Caco-2 (cell line): ENCODE measurements around the gene KDM4C. TPM values are rescaled to one million over a fixed set of nuclear protein-coding genes. Genes with fewer than 3 reads are reported as not detected.

Experiments
- BruUV-seq: library from RNA; stranded (reverse); fragments of 400-500 nt; replicated peaks from 2 replicates; lab custom pipeline; 2021; lab: Mats Ljungman, UMichigan
- CTCF ChIA-PET: fragments of 300-600 bp; sonication (Branson Sonifier 250); formaldehyde crosslinking; loops from one replicate; lab custom pipeline; 2022; ENCODE audit warnings: antibody characterized with exemption; lab: Charles Lee
- POLR2A ChIA-PET: fragments of 300-600 bp; sonication (Branson Sonifier 250); formaldehyde crosslinking; loops from one replicate; lab custom pipeline; 2022; ENCODE audit warnings: antibody characterized with exemption; lab: Charles Lee
- DNase-seq, 2 experiments: peaks; one replicate each; pipeline versions ENCODE4 v3.0.0 to v3.0.0-alpha.2; 2020 to 2022
- H3K27me3 ChIP-seq: replicated peaks from 2 replicates; pipeline ENCODE4 v1.6.0; 2011; ENCODE audit warnings: low read length; ENCODE audit not compliant: control insufficient read depth, insufficient read depth
- H3K36me3 ChIP-seq: 2 replicates; pipeline ENCODE4 v1.5.1; 2011; ENCODE audit warnings: low read length; ENCODE audit not compliant: control insufficient read depth, insufficient read depth
- H3K4me1 ChIP-seq: fragments of 250-450 bp; sonication (Bioruptor Pico); 2 replicates; pipeline ENCODE4 v1.5.1; 2020; ENCODE audit warnings: mild to moderate bottlenecking
- H3K4me3 ChIP-seq: 2 replicates; pipeline ENCODE4 v1.5.1; 2011; ENCODE audit warnings: low read depth, mild to moderate bottlenecking, control low read depth, low read length
- H3K9me3 ChIP-seq: fragments of 250-450 bp; sonication (Bioruptor Pico); 2 replicates; pipeline ENCODE4 v1.5.1; 2020; ENCODE audit warnings: mild to moderate bottlenecking, moderate library complexity
- H3K27ac Mint-ChIP-seq: one replicate; pipeline ENCODE4 v1.8.0; 2022; ENCODE audit warnings: mixed read lengths; ENCODE audit not compliant: unreplicated experiment
- H3K27me3 Mint-ChIP-seq: one replicate; pipeline ENCODE4 v1.8.0; 2022; ENCODE audit warnings: mixed read lengths; ENCODE audit not compliant: insufficient read depth, unreplicated experiment
- H3K36me3 Mint-ChIP-seq: one replicate; pipeline ENCODE4 v1.8.0; 2022; ENCODE audit warnings: mild to moderate bottlenecking, mixed read lengths; ENCODE audit not compliant: insufficient read depth, unreplicated experiment
- H3K4me1 Mint-ChIP-seq: one replicate; pipeline ENCODE4 v1.8.0; 2022; ENCODE audit warnings: low read depth, mixed read lengths; ENCODE audit not compliant: unreplicated experiment
- H3K4me3 Mint-ChIP-seq: one replicate; pipeline ENCODE4 v1.8.0; 2022; ENCODE audit warnings: mild to moderate bottlenecking, moderate library complexity, mixed read lengths; ENCODE audit not compliant: unreplicated experiment
- H3K9me3 Mint-ChIP-seq: one replicate; pipeline ENCODE4 v1.8.0; 2022; ENCODE audit warnings: mixed read lengths; ENCODE audit not compliant: unreplicated experiment
- CTCF ChIP-seq, 2 experiments: fragments of 200-600 bp in 1 of 2; IDR thresholded peaks; 1 replicate in 1 of 2; 2 replicates in 1 of 2; pipeline versions ENCODE4 v1.5.1 to v1.8.0; 2011 to 2022; ENCODE audit warnings: antibody characterized with exemption in 1 of 2, control low read depth in 1 of 2, inconsistent platforms in 1 of 2, low read depth in 1 of 2, low read length in 1 of 2, mild to moderate bottlenecking in 1 of 2, moderate library complexity in 1 of 2; ENCODE audit not compliant: insufficient read depth in 1 of 2, severe bottlenecking in 1 of 2, unreplicated experiment in 1 of 2
- intact Hi-C: fragments of 100-400 bp; cut with micrococcal nuclease; formaldehyde crosslinking; loops from one replicate; pipeline ENCODE4 v1.10.0; 2022; ENCODE audit not compliant: unreplicated experiment
- total RNA-seq: library from RNA; stranded (reverse); gene quantifications from 2 replicates; pipeline ENCODE4 v1.2.3, GENCODE V29; 2022

Gene KDM4C
- total RNA-seq, 1 experiment from 2014 or later, result 40.3 TPM

- H3K4me3 ChIP-seq, result no peak overlapping the region
- Mint-ChIP-seq H3K27ac (no peak overlapping the region), H3K4me3 (no peak overlapping the region), H3K9me3 (no peaks in the 10 kb centered on the region), H3K36me3 (peaks cover 15% of the 10 kb centered on the region), H3K27me3 (no peaks in the 10 kb centered on the region), H3K4me1 (peaks cover 7% of the 10 kb centered on the region)
- no peaks in the 10 kb centered on the region for H3K27me3 ChIP-seq
- BruUV-seq, result no TSS peak
- H3K4me1 ChIP-seq, result no peaks in the 10 kb centered on the region
- H3K9me3 ChIP-seq, result no peaks in the 10 kb centered on the region
- no peak for DNase-seq
- H3K36me3 ChIP-seq, result no peaks in the 10 kb centered on the region
- CTCF ChIA-PET, result no interaction called here
- no peak for TF ChIP-seq CTCF (IDR thresholded peaks at IDR 0.05; ENCODE audit: insufficient read depth in 1 of 2, low read depth in 1 of 2, low read length in 1 of 2, severe bottlenecking in 1 of 2, unreplicated experiment in 1 of 2)
- intact Hi-C loops, result no loop called here
- POLR2A ChIA-PET, result no interaction called here
Observed at GRCh38 chr9:7171396-7172153, 413.8 kb downstream of the KDM4C start.

GRCh38 chr9:7172154-7173115 lies 414.7 kb downstream of the KDM4C start:
- no peaks in the 10 kb centered on the region for H3K4me1 ChIP-seq
- peaks cover 7% of the 10 kb centered on the region for H3K4me1 Mint-ChIP-seq
- ChIA-PET POLR2A (no interaction called here), CTCF (no interaction called here)
- H3K36me3 ChIP-seq, result no peaks in the 10 kb centered on the region
- no peak for TF ChIP-seq CTCF (IDR thresholded peaks at IDR 0.05; ENCODE audit: insufficient read depth in 1 of 2, low read depth in 1 of 2, low read length in 1 of 2, severe bottlenecking in 1 of 2, unreplicated experiment in 1 of 2)
- H3K4me3 Mint-ChIP-seq, result no peak overlapping the region
- DNase-seq, result no peak
- no peaks in the 10 kb centered on the region for H3K27me3 Mint-ChIP-seq
- BruUV-seq, result no TSS peak
- no peak overlapping the region for H3K4me3 ChIP-seq
- no peak overlapping the region for H3K27ac Mint-ChIP-seq
- H3K27me3 ChIP-seq, result no peaks in the 10 kb centered on the region
- H3K36me3 Mint-ChIP-seq, result peaks cover 14% of the 10 kb centered on the region
- no peaks in the 10 kb centered on the region for H3K9me3 ChIP-seq
- intact Hi-C loops, result no loop called here
- no peaks in the 10 kb centered on the region for H3K9me3 Mint-ChIP-seq

- TF ChIP-seq CTCF (IDR thresholded peaks at IDR 0.05; ENCODE audit: insufficient read depth in 1 of 2, low read depth in 1 of 2, low read length in 1 of 2, severe bottlenecking in 1 of 2, unreplicated experiment in 1 of 2), result no peak
- Histone ChIP-seq H3K4me3 (no peak overlapping the region), H3K36me3 (no peaks in the 10 kb centered on the region), H3K4me1 (no peaks in the 10 kb centered on the region), H3K27me3 (no peaks in the 10 kb centered on the region), H3K9me3 (no peaks in the 10 kb centered on the region)
- Mint-ChIP-seq H3K4me1 (peaks cover 7% of the 10 kb centered on the region), H3K4me3 (no peak overlapping the region), H3K27ac (no peak overlapping the region), H3K36me3 (peaks cover 10% of the 10 kb centered on the region), H3K9me3 (no peaks in the 10 kb centered on the region), H3K27me3 (no peaks in the 10 kb centered on the region)
- ChIA-PET CTCF (no interaction called here), POLR2A (no interaction called here)
- BruUV-seq, result no TSS peak
- DNase-seq, result no peak
- intact Hi-C loops, result no loop called here
Observed at GRCh38 chr9:7173139-7173538, 415.4 kb downstream of the KDM4C start.
